AG09309 (cell line): ENCODE results near the gene RARS2.

Experiments used
- DNase-seq: peaks from one replicate; pipeline ENCODE4 v3.0.0-alpha.2; 2010; ENCODE audit warnings: low read depth
- H3K4me3 ChIP-seq: 2 replicates; pipeline ENCODE4 v1.5.1; 2011; ENCODE audit warnings: mild to moderate bottlenecking, low read depth, low read length, moderate library complexity; ENCODE audit not compliant: control insufficient read depth
- TF ChIP-seq, protein P1 (sequence below): IDR thresholded peaks from 2 replicates; pipeline ENCODE4 v1.5.1; 2011; ENCODE audit warnings: mild to moderate bottlenecking, low read depth, low read length, inconsistent platforms; ENCODE audit not compliant: insufficient read depth, control insufficient read depth; ENCODE audit errors: missing control alignments

Gene RARS2

GRCh38 chr6:87534377-87535047 lies 55.3 kb downstream of the RARS2 start:
- TF ChIP-seq, protein P1, sequence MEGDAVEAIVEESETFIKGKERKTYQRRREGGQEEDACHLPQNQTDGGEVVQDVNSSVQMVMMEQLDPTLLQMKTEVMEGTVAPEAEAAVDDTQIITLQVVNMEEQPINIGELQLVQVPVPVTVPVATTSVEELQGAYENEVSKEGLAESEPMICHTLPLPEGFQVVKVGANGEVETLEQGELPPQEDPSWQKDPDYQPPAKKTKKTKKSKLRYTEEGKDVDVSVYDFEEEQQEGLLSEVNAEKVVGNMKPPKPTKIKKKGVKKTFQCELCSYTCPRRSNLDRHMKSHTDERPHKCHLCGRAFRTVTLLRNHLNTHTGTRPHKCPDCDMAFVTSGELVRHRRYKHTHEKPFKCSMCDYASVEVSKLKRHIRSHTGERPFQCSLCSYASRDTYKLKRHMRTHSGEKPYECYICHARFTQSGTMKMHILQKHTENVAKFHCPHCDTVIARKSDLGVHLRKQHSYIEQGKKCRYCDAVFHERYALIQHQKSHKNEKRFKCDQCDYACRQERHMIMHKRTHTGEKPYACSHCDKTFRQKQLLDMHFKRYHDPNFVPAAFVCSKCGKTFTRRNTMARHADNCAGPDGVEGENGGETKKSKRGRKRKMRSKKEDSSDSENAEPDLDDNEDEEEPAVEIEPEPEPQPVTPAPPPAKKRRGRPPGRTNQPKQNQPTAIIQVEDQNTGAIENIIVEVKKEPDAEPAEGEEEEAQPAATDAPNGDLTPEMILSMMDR: no peak
- H3K4me3 ChIP-seq: no peak overlapping the region
- no peak for DNase-seq

- no peak for DNase-seq
- TF ChIP-seq, protein P1: no peak
- H3K4me3 ChIP-seq: no peak overlapping the region
Measured at GRCh38 chr6:87529221-87529620, 60.6 kb downstream of the RARS2 start.

- no peak for DNase-seq
- TF ChIP-seq, protein P1: no peak
- H3K4me3 ChIP-seq: no peak overlapping the region
Measured at GRCh38 chr6:87522686-87523085, 67.1 kb downstream of the RARS2 start.

DNA sequence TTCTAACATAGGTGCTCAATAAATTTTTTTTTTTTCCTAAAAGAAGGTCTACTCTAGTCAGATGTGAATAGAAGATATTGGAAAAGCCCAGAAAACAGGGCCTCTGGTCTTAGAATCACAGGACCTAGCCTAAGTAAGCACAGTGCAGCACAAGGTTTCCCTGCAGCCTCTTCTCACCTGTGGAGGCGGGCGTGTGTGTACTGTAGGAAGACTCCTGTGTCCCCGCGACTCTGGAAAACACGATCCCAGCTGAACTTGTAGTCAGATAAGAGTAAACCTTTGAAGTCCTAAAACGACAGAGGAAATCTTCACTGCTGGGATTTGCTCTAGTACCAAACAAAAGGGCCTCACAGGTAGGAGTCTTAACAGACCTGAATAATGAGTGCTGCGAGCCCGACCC lies 71.3 kb downstream of the RARS2 start:
- no peak for DNase-seq
- TF ChIP-seq, protein P1: no peak
- no peak overlapping the region for H3K4me3 ChIP-seq

GRCh38 chr6:87514831-87515230 lies 75.0 kb downstream of the RARS2 start:
- DNase-seq: no peak
- H3K4me3 ChIP-seq: no peak overlapping the region
- TF ChIP-seq, protein P1: no peak

GRCh38 chr6:87504441-87504840 lies 85.3 kb downstream of the RARS2 start:
- no peak for DNase-seq
- TF ChIP-seq, protein P1: no peak
- no peak overlapping the region for H3K4me3 ChIP-seq
